DND-41 (cell line): ENCODE data around the gene FER1L5.

Experiments used
- ATAC-seq: fragments of 200-7000 bp; cut with Tn5 transposase; 3 replicates; pipeline ENCODE4 v1.9.1; 2021; ENCODE audit warnings: low read depth; ENCODE audit not compliant: insufficient read depth
- DNase-seq: peaks from one replicate; pipeline ENCODE4 v3.0.0-alpha.2; 2020
- H2AFZ ChIP-seq: 2 replicates; pipeline ENCODE4 v1.6.0; 2012; ENCODE audit warnings: low read depth, low read length
- H3K27ac ChIP-seq: 2 replicates; pipeline ENCODE4 v1.5.1; 2012; ENCODE audit warnings: low read length, inconsistent platforms
- H3K27me3 ChIP-seq: fragments of 200-600 bp; sonication (generic); 2 replicates; pipeline ENCODE4 v1.6.0; 2012; ENCODE audit warnings: low read length, mild to moderate bottlenecking, inconsistent platforms; ENCODE audit not compliant: insufficient read depth, poor library complexity
- H3K36me3 ChIP-seq: 2 replicates; pipeline ENCODE4 v1.5.1; 2012; ENCODE audit warnings: low read length, inconsistent platforms; ENCODE audit not compliant: insufficient read depth
- H3K4me1 ChIP-seq: 2 replicates; pipeline ENCODE4 v1.5.1; 2012; ENCODE audit warnings: mild to moderate bottlenecking, low read length; ENCODE audit not compliant: insufficient read depth
- H3K4me2 ChIP-seq: 2 replicates; pipeline ENCODE4 v1.6.0; 2012; ENCODE audit warnings: mild to moderate bottlenecking, moderate library complexity, low read length, inconsistent platforms; ENCODE audit not compliant: insufficient read depth
- H3K4me3 ChIP-seq, 2 experiments: fragments of 200-600 bp in 1 of 2; shearing (Covaris generic) in 1 of 2; 2 replicates each; pipeline ENCODE4 v1.5.1; 2012 to 2016; ENCODE audit warnings: inconsistent platforms in 2 of 2, low read length in 2 of 2, mild to moderate bottlenecking in 2 of 2, low read depth in 1 of 2, moderate library complexity in 1 of 2
- H3K79me2 ChIP-seq: 2 replicates; pipeline ENCODE4 v1.6.0; 2012; ENCODE audit warnings: low read length, inconsistent platforms; ENCODE audit not compliant: insufficient read depth
- H3K9ac ChIP-seq: 2 replicates; pipeline ENCODE4 v1.6.0; 2012; ENCODE audit warnings: low read depth, mild to moderate bottlenecking, inconsistent platforms, low read length, moderate library complexity
- H3K9me3 ChIP-seq: 2 replicates; pipeline ENCODE4 v1.5.1; 2012; ENCODE audit warnings: low read length, moderate library complexity, mild to moderate bottlenecking, inconsistent platforms; ENCODE audit not compliant: insufficient read depth, severe bottlenecking
- H4K20me1 ChIP-seq: 2 replicates; pipeline ENCODE4 v1.6.0; 2012; ENCODE audit warnings: low read length; ENCODE audit not compliant: insufficient read depth
- EZH2 ChIP-seq: IDR thresholded peaks from 3 replicates; pipeline ENCODE4 v1.6.1; 2012; ENCODE audit warnings: borderline replicate concordance, low read depth, mild to moderate bottlenecking, moderate library complexity, low read length, inconsistent platforms; ENCODE audit not compliant: severe bottlenecking
- TF ChIP-seq, protein P1 (sequence below): IDR thresholded peaks from 2 replicates; pipeline ENCODE4 v1.5.1; 2012; ENCODE audit warnings: borderline replicate concordance, low read length, moderate library complexity, mild to moderate bottlenecking; ENCODE audit not compliant: poor library complexity, severe bottlenecking; ENCODE audit errors: extremely low read depth

The FER1L5 gene

DNA sequence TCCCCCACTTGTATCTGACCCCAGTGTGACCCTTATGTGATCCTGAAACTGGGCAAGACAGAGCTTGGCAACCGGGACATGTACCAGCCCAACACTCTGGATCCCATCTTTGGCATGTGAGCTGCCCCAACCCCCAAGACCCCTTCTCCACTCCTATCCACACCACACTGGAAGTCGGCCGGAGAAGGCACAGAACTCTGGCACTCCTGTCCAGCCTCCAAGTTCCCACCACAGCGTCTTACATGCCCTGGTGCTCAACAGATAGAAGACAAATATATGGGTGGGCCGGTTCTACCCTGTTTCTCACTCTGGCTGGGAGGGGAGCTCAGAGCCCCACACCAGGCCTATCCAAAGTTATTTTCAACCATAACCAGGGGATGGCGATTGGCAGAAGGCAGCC, 56.5 kb downstream of the FER1L5 start:
- Histone ChIP-seq H3K79me2 (no peaks in the 10 kb centered on the region), H4K20me1 (no peaks in the 10 kb centered on the region; the same call in 1 of the 2 replicates)

DNA sequence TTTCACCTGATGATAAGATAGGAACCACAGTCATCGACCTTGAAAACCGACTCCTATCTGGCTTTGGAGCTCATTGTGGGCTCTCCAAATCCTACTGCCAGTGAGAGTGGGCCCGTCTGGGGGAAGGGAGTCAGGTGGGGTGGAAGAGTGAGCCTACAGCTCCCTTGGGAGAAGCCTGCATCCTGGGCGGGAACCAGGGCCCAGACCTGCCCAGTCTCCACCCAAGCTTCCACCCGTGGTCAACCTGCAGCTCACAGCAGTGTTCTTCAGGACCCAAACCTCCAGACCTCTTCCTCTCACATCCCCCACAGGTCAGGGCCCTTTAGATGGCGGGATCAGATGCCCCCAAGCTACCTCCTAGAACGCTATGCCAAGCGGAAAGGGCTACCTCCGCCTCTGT, 57.1 kb downstream of the FER1L5 start:
- Histone ChIP-seq H3K79me2 (no peaks in the 10 kb centered on the region), H3K36me3 (no peaks in the 10 kb centered on the region), H2AFZ (no peak overlapping the region), H4K20me1 (no peaks in the 10 kb centered on the region; the same call in 1 of the 2 replicates), H3K27me3 (no peaks in the 10 kb centered on the region), H3K4me1 (no peaks in the 10 kb centered on the region), H3K4me2 (no peak overlapping the region), H3K4me3 (no peak overlapping the region), H3K9me3 (no peaks in the 10 kb centered on the region), H3K27ac (no peak overlapping the region), H3K9ac (no peak overlapping the region)
- ATAC-seq (no peak), DNase-seq (no peak)
- no peak for TF ChIP-seq EZH2
- TF ChIP-seq, protein P1, sequence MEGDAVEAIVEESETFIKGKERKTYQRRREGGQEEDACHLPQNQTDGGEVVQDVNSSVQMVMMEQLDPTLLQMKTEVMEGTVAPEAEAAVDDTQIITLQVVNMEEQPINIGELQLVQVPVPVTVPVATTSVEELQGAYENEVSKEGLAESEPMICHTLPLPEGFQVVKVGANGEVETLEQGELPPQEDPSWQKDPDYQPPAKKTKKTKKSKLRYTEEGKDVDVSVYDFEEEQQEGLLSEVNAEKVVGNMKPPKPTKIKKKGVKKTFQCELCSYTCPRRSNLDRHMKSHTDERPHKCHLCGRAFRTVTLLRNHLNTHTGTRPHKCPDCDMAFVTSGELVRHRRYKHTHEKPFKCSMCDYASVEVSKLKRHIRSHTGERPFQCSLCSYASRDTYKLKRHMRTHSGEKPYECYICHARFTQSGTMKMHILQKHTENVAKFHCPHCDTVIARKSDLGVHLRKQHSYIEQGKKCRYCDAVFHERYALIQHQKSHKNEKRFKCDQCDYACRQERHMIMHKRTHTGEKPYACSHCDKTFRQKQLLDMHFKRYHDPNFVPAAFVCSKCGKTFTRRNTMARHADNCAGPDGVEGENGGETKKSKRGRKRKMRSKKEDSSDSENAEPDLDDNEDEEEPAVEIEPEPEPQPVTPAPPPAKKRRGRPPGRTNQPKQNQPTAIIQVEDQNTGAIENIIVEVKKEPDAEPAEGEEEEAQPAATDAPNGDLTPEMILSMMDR, result no peak

More for the DNA sequence above, 56.5 kb downstream of the FER1L5 start:
- H2AFZ ChIP-seq, result no peak overlapping the region
- ATAC-seq (no peak), DNase-seq (no peak)
- H3K4me3 ChIP-seq, result no peak overlapping the region
- no peaks in the 10 kb centered on the region for H3K9me3 ChIP-seq
- no peak overlapping the region for H3K27ac ChIP-seq
- TF ChIP-seq EZH2, result no peak
- TF ChIP-seq, protein P1, result no peak
- H3K36me3 ChIP-seq, result no peaks in the 10 kb centered on the region
- H3K27me3 ChIP-seq, result no peaks in the 10 kb centered on the region
- H3K4me1 ChIP-seq, result no peaks in the 10 kb centered on the region
- no peak overlapping the region for H3K9ac ChIP-seq
- no peak overlapping the region for H3K4me2 ChIP-seq

DNA sequence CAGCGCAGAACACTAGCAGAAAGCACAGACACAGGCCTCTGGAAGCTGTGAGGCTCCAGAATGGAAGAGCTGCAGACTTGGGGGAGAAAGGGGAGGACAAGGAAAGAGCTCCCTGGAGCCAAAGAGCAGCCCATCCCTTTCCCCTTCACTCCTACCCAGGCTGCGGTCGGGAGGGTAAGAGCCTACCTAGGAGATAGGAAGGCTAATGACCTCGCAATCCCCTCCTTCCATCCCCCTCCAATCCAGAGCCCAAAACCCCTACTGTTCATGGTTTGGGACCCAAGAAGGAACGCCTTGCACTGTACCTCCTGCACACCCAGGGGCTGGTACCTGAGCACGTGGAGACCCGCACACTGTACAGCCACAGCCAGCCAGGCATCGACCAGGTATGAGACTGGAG, 57.5 kb downstream of the FER1L5 start:
- Histone ChIP-seq H3K4me2 (no peak overlapping the region), H4K20me1 (peaks cover 3% of the 10 kb centered on the region; the same call in 1 of the 2 replicates)
- ATAC-seq, result no peak

More for the DNA sequence above, 57.5 kb downstream of the FER1L5 start:
- no peaks in the 10 kb centered on the region for H3K27me3 ChIP-seq
- H3K36me3 ChIP-seq, result peaks cover 3% of the 10 kb centered on the region; the same call in 1 of the 2 replicates
- no peak overlapping the region for H2AFZ ChIP-seq
- no peak overlapping the region for H3K27ac ChIP-seq
- H3K9ac ChIP-seq, result no peak overlapping the region
- H3K4me1 ChIP-seq, result no peaks in the 10 kb centered on the region
- TF ChIP-seq EZH2, result no peak
- TF ChIP-seq, protein P1, result no peak
- H3K4me3 ChIP-seq, result no peak overlapping the region
- H3K79me2 ChIP-seq, result no peaks in the 10 kb centered on the region
- no peak for DNase-seq
- H3K9me3 ChIP-seq, result no peaks in the 10 kb centered on the region
